ENCODE data around the gene CAPN5.

GRCh38 chr11:77100166-77101042, 33.6 kb downstream of the CAPN5 start:
- TF ChIP-seq, protein P1, sequence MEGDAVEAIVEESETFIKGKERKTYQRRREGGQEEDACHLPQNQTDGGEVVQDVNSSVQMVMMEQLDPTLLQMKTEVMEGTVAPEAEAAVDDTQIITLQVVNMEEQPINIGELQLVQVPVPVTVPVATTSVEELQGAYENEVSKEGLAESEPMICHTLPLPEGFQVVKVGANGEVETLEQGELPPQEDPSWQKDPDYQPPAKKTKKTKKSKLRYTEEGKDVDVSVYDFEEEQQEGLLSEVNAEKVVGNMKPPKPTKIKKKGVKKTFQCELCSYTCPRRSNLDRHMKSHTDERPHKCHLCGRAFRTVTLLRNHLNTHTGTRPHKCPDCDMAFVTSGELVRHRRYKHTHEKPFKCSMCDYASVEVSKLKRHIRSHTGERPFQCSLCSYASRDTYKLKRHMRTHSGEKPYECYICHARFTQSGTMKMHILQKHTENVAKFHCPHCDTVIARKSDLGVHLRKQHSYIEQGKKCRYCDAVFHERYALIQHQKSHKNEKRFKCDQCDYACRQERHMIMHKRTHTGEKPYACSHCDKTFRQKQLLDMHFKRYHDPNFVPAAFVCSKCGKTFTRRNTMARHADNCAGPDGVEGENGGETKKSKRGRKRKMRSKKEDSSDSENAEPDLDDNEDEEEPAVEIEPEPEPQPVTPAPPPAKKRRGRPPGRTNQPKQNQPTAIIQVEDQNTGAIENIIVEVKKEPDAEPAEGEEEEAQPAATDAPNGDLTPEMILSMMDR (IDR thresholded peaks at IDR 0.05), result no peak
- TF ChIP-seq SIN3A (IDR thresholded peaks at IDR 0.05; ENCODE audit: borderline replicate concordance, insufficient read depth, low read depth, low read length) (no peak), REST (IDR thresholded peaks at IDR 0.05; ENCODE audit: insufficient read depth in 1 of 2, low read depth in 2 of 2, low read length in 1 of 2) (no peak), POLR2AphosphoS5 (IDR thresholded peaks at IDR 0.05; ENCODE audit: low read depth, low read length) (no peak), TCF7L2 (IDR thresholded peaks at IDR 0.05; ENCODE audit: low read depth, low read length) (no peak)
